PFSK-1 (cell line): Measurements from ENCODE around the gene PIEZO1.

Source experiments
- FOXP2 ChIP-seq: optimal IDR thresholded peaks from 2 replicates; pipeline ENCODE3; 2011; ENCODE audit warnings: borderline replicate concordance, control low read depth, inconsistent platforms; ENCODE audit not compliant: insufficient read depth; ENCODE audit errors: extremely low read length, extremely low read depth
- POLR2AphosphoS5 ChIP-seq: IDR thresholded peaks from 2 replicates; pipeline ENCODE4 v1.6.1; 2012; ENCODE audit warnings: low read depth, mild to moderate bottlenecking, control low read depth, low read length, moderate library complexity
- SIN3A ChIP-seq: IDR thresholded peaks from 2 replicates; pipeline ENCODE4 v1.6.1; 2012; ENCODE audit warnings: mild to moderate bottlenecking, low read length, moderate library complexity, borderline replicate concordance; ENCODE audit not compliant: insufficient read depth
- TAF1 ChIP-seq: IDR thresholded peaks from 2 replicates; pipeline ENCODE4 v1.6.1; 2012; ENCODE audit warnings: low read length, control low read depth, borderline replicate concordance; ENCODE audit not compliant: insufficient read depth
- TF ChIP-seq, protein P1 (sequence below), 2 experiments: IDR thresholded peaks; 2 replicates each; pipeline versions ENCODE4 v1.6.1 to v1.8.0; 2011 to 2012; ENCODE audit warnings: low read depth in 2 of 2, low read length in 2 of 2, control low read depth in 1 of 2, inconsistent platforms in 1 of 2, mild to moderate bottlenecking in 1 of 2, moderate library complexity in 1 of 2; ENCODE audit not compliant: insufficient read depth in 1 of 2

The PIEZO1 gene

DNA sequence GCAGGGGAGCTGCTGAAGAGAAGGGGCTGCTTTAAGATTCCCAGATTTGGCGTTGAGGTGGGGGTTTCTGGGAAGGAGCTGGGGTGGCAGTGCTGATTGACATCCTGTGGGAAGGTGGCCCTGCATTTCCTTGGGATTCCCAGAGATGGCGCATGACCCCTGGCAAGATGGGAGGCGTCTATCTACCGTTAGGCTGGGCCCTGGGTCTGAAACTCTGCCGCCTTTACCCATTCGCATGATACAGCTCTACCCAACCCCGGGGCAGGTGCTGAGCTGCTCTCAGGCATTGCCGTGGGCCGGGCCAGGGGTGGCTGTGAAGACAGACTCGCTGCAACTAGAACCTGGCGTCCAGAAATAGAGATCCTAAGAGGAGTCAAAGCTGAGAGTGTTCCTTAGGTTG is 112.2 kb downstream of the PIEZO1 start:
- no peak for TF ChIP-seq FOXP2
- TF ChIP-seq POLR2AphosphoS5: no peak
- TF ChIP-seq TAF1: no peak
- TF ChIP-seq SIN3A: no peak
- TF ChIP-seq, protein P1, sequence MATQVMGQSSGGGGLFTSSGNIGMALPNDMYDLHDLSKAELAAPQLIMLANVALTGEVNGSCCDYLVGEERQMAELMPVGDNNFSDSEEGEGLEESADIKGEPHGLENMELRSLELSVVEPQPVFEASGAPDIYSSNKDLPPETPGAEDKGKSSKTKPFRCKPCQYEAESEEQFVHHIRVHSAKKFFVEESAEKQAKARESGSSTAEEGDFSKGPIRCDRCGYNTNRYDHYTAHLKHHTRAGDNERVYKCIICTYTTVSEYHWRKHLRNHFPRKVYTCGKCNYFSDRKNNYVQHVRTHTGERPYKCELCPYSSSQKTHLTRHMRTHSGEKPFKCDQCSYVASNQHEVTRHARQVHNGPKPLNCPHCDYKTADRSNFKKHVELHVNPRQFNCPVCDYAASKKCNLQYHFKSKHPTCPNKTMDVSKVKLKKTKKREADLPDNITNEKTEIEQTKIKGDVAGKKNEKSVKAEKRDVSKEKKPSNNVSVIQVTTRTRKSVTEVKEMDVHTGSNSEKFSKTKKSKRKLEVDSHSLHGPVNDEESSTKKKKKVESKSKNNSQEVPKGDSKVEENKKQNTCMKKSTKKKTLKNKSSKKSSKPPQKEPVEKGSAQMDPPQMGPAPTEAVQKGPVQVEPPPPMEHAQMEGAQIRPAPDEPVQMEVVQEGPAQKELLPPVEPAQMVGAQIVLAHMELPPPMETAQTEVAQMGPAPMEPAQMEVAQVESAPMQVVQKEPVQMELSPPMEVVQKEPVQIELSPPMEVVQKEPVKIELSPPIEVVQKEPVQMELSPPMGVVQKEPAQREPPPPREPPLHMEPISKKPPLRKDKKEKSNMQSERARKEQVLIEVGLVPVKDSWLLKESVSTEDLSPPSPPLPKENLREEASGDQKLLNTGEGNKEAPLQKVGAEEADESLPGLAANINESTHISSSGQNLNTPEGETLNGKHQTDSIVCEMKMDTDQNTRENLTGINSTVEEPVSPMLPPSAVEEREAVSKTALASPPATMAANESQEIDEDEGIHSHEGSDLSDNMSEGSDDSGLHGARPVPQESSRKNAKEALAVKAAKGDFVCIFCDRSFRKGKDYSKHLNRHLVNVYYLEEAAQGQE (IDR thresholded peaks at IDR 0.05; ENCODE audit: insufficient read depth in 1 of 2, low read depth in 2 of 2, low read length in 2 of 2): no peak

DNA sequence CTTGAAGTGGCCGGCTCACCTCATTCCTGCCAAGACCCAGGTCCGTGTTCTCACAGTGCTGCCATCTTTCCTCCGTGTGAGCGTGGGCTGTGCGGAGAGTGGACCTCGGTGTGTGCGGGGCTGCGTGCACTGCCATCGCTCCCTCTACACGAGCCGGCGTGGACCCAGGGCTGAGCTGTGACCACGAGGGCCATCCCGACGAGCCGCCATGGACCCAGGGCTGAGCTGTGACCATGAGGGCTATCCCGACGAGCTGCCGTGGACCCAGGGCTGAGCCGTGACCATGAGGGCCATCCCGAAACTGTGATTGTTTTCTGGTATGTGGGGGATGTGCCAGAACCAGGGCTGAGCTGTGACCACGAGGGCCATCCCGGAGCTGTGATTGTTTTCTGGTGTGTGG is 113.2 kb downstream of the PIEZO1 start:
- TF ChIP-seq SIN3A: no peak
- TF ChIP-seq POLR2AphosphoS5: no peak
- TF ChIP-seq TAF1: no peak
- TF ChIP-seq FOXP2: no peak
- TF ChIP-seq, protein P1 (IDR thresholded peaks at IDR 0.05; ENCODE audit: insufficient read depth in 1 of 2, low read depth in 2 of 2, low read length in 2 of 2): no peak

DNA sequence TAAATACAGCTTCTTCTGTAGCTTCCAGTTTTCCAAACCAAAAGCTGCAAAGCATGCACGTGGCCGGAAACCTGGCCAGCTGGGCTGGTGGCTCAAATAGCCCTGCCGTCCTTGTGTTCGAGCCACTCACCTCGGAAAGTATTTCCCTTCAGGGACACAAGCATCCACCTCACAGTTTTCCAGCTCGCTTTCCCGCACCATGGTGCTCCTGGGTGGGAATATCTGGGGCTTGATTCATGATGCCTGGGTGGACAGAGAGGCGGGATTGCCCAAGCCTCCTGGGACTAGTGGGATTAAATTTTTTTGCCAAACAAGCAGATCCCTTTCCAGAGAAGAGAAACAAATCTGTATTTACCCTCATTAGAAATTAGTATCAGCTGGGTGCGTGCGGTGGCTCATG is 115.0 kb downstream of the PIEZO1 start:
- TF ChIP-seq TAF1 (no peak), POLR2AphosphoS5 (no peak), SIN3A (no peak), FOXP2 (no peak)
- TF ChIP-seq, protein P1 (IDR thresholded peaks at IDR 0.05; ENCODE audit: insufficient read depth in 1 of 2, low read depth in 2 of 2, low read length in 2 of 2): no peak

DNA sequence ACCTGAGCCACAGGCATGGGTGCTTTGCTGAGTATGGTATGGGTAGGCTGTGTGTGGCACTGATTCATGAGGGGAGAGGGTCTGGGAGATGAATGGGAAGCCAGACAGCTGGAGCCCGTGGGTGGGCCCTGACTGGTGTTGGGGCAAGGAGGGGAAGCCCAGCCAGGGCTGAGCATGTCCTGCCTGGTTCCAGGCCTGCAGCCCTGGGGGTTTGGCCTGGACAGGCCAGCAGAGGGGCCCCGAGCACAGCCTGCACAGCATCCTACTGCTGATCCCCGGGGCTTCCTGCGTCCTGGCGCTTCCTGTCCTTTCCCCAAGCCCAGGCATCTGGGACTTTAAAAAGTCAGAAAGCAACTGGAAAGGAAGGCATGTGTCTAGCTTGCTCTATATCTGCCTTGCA is 117.6 kb downstream of the PIEZO1 start:
- TF ChIP-seq SIN3A (no peak), FOXP2 (peak; percentile 70)
- TF ChIP-seq, protein P1 (IDR thresholded peaks at IDR 0.05; ENCODE audit: insufficient read depth in 1 of 2, low read depth in 2 of 2, low read length in 2 of 2): no peak

DNA sequence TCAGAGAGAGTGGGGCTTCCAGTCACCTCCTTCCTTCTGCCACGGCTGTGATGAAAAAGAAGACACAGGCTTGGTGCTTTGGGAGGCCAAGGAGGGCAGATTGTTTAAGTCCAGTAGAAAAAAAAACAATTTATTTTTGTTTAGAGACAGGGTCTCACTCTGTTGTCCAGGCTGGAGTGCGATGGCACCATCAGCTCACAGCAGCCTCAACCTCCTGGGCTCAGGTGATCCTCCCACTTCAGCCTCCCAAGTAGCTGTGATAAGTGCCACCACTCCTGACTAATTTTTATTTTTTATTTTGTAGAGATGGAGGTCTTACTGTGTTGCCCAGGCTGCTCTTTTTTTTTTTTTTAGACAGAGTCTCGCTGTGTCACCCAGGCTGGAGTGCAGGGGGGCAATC is 119.5 kb downstream of the PIEZO1 start:
- TF ChIP-seq TAF1: no peak
